Liver (tissue), 3 donors: ENCODE measurements around the gene PDE4D.
"Not testable (repeated sequence)": the region's sequence is repeated elsewhere in the genome, so short reads cannot be mapped to it uniquely, and the experiment has no call there.

Experiments used
- CTCF ChIP-seq: fragments of 150-350 bp; IDR thresholded peaks from 2 replicates; pipeline ENCODE4 v1.5.1; 2017; ENCODE audit warnings: improper control_type of control experiment, low read depth, low read length; ENCODE audit not compliant: missing input control
- MAX ChIP-seq: IDR thresholded peaks from 2 replicates; pipeline ENCODE4 v1.6.1; 2016; ENCODE audit warnings: antibody characterized with exemption
- RAD21 ChIP-seq, 2 donors: IDR thresholded peaks; 2 replicates each; pipeline ENCODE4 v1.6.1; 2016; ENCODE audit warnings: antibody characterized with exemption in 2 of 2, mild to moderate bottlenecking in 2 of 2
- REST ChIP-seq: IDR thresholded peaks from 2 replicates; pipeline ENCODE4 v1.6.1; 2016; ENCODE audit warnings: antibody characterized with exemption, mild to moderate bottlenecking
- SP1 ChIP-seq: IDR thresholded peaks from 2 replicates; pipeline ENCODE4 v1.6.1; 2018; ENCODE audit warnings: antibody characterized with exemption, mild to moderate bottlenecking
- TAF1 ChIP-seq: conservative IDR thresholded peaks from 2 replicates; pipeline ENCODE4 v1.6.1; 2016; ENCODE audit warnings: antibody characterized with exemption, mild to moderate bottlenecking
- donor health status: healthy.
- donor health status: healthy.

- not testable (repeated sequence) for TF ChIP-seq CTCF; MAX; REST; TAF1; SP1; RAD21 (IDR thresholded peaks at IDR 0.05)
These were observed 108.8 kb downstream of the PDE4D start for GRCh38 chr5:59784708-59785107.
